HEK293 (cell line): Measurements from ENCODE around the gene HS6ST3.

Experiments used
- CTCF ChIP-seq: fragments of 450-650 bp; formaldehyde crosslinking; IDR thresholded peaks from 2 replicates; pipeline ENCODE4 v1.5.1; 2016; ENCODE audit warnings: missing biosample characterization, missing genetic modification characterization
- KLF1 ChIP-seq: fragments of 450-650 bp; formaldehyde crosslinking; IDR thresholded peaks from 2 replicates; pipeline ENCODE4 v1.5.1; 2016; ENCODE audit warnings: missing biosample characterization, missing genetic modification characterization
- KLF16 ChIP-seq: fragments of 450-650 bp; formaldehyde crosslinking; IDR thresholded peaks from 2 replicates; pipeline ENCODE4 v1.5.1; 2017; ENCODE audit warnings: missing biosample characterization, missing genetic modification characterization
- KLF9 ChIP-seq: fragments of 450-650 bp; formaldehyde crosslinking; IDR thresholded peaks from 2 replicates; pipeline ENCODE4 v1.5.1; 2016; ENCODE audit warnings: missing biosample characterization, missing genetic modification characterization, low read depth
- PRDM1 ChIP-seq: fragments of 450-650 bp; formaldehyde crosslinking; IDR thresholded peaks from 2 replicates; pipeline ENCODE4; 2016; ENCODE audit warnings: missing biosample characterization, missing genetic modification characterization
- REST ChIP-seq: fragments of 450-650 bp; formaldehyde crosslinking; IDR thresholded peaks from 2 replicates; pipeline ENCODE4 v1.5.1; 2016; ENCODE audit warnings: missing biosample characterization, missing genetic modification characterization
- SETDB1 ChIP-seq: IDR thresholded peaks from one replicate; pipeline ENCODE4 v1.6.1; 2017; ENCODE audit warnings: mild to moderate bottlenecking, low read length, moderate library complexity, mixed read lengths; ENCODE audit not compliant: insufficient read length
- YY1 ChIP-seq: fragments of 450-650 bp; formaldehyde crosslinking; IDR thresholded peaks from 2 replicates; pipeline ENCODE4 v1.5.1; 2018; ENCODE audit warnings: missing biosample characterization, missing genetic modification characterization
- ZEB2 ChIP-seq: fragments of 450-650 bp; formaldehyde crosslinking; IDR thresholded peaks from 2 replicates; pipeline ENCODE4 v1.5.1; 2016; ENCODE audit warnings: missing biosample characterization, missing genetic modification characterization
- ZNF121 ChIP-seq: fragments of 450-650 bp; formaldehyde crosslinking; IDR thresholded peaks from 2 replicates; pipeline ENCODE4 v1.5.1; 2016; ENCODE audit warnings: missing biosample characterization, missing genetic modification characterization
- ZNF138 ChIP-seq: fragments of 450-650 bp; formaldehyde crosslinking; IDR thresholded peaks from 2 replicates; pipeline ENCODE4 v1.5.1; 2016; ENCODE audit warnings: missing biosample characterization, missing genetic modification characterization, borderline replicate concordance
- ZNF175 ChIP-seq: fragments of 450-650 bp; formaldehyde crosslinking; IDR thresholded peaks from 2 replicates; pipeline ENCODE4 v1.5.1; 2016; ENCODE audit warnings: missing biosample characterization, missing genetic modification characterization
- ZNF707 ChIP-seq: fragments of 450-650 bp; formaldehyde crosslinking; IDR thresholded peaks from 2 replicates; pipeline ENCODE4 v1.5.1; 2016; ENCODE audit warnings: missing biosample characterization, missing genetic modification characterization
- ZNF785 ChIP-seq: fragments of 450-650 bp; formaldehyde crosslinking; IDR thresholded peaks from 2 replicates; pipeline ENCODE4 v1.5.1; 2016; ENCODE audit warnings: missing biosample characterization, missing genetic modification characterization

GRCh38 chr13:96091164-96092117 lies 1.5 kb downstream of the HS6ST3 start:
- TF ChIP-seq PRDM1 (tag by site-specific recombination) (no peak), CTCF (tag by site-specific recombination) (no peak), KLF1 (tag by site-specific recombination) (no peak), KLF9 (tag by site-specific recombination) (0 out of 2 replicates have a peak, but pooled peaks have one; percentile 17), REST (tag by site-specific recombination) (peak; percentile 58), ZEB2 (tag by site-specific recombination) (no peak; the same call in 1 of the 2 replicates), KLF16 (no peak), SETDB1 (no peak), ZNF121 (tag by site-specific recombination) (no peak), ZNF138 (tag by site-specific recombination) (no peak), ZNF175 (tag by site-specific recombination) (no peak), ZNF707 (tag by site-specific recombination) (no peak), YY1 (tag by site-specific recombination) (peak; percentile 32), ZNF785 (tag by site-specific recombination) (no peak)
